CD4-positive, alpha-beta T cell treated with Interleukin-4 for 4 hours (primary cell): ENCODE results near the gene ZNF710.

Experiments used
- DNase-seq: peaks from one replicate; pipeline ENCODE4 v3.0.0-alpha.2; 2020

ZNF710 gene

GRCh38 chr15:90040618-90041017 is 39.5 kb downstream of the ZNF710 start:
- no peak for DNase-seq

- no peak for DNase-seq
Measured at GRCh38 chr15:90042356-90042755, 41.2 kb downstream of the ZNF710 start.

GRCh38 chr15:90042766-90043529 is 41.8 kb downstream of the ZNF710 start:
- no peak for DNase-seq

GRCh38 chr15:90043530-90044010 is 42.4 kb downstream of the ZNF710 start:
- DNase-seq, result no peak

- no peak for DNase-seq
Measured at GRCh38 chr15:90044191-90044590, 43.1 kb downstream of the ZNF710 start.

GRCh38 chr15:90044916-90045371 is 43.8 kb downstream of the ZNF710 start:
- no peak for DNase-seq

- DNase-seq, result no peak
Measured at GRCh38 chr15:90046289-90046688, 45.2 kb downstream of the ZNF710 start.

- no peak for DNase-seq
Measured at GRCh38 chr15:90046911-90047392, 45.8 kb downstream of the ZNF710 start.

- no peak for DNase-seq
Measured at GRCh38 chr15:90047956-90048575, 46.9 kb downstream of the ZNF710 start.

GRCh38 chr15:90049030-90049429 is 47.9 kb downstream of the ZNF710 start:
- DNase-seq, result no peak

- DNase-seq, result no peak
Measured at GRCh38 chr15:90049666-90050604, 48.8 kb downstream of the ZNF710 start.

GRCh38 chr15:90051874-90052273 is 50.8 kb downstream of the ZNF710 start:
- DNase-seq, result no peak

GRCh38 chr15:90053685-90054466 is 52.8 kb downstream of the ZNF710 start:
- no peak for DNase-seq

- no peak for DNase-seq
Measured at GRCh38 chr15:90054618-90055097, 53.5 kb downstream of the ZNF710 start.

GRCh38 chr15:90055182-90055581 is 54.1 kb downstream of the ZNF710 start:
- no peak for DNase-seq

- DNase-seq, result no peak
Measured at GRCh38 chr15:90056529-90056928, 55.4 kb downstream of the ZNF710 start.

GRCh38 chr15:90058308-90058707 is 57.2 kb downstream of the ZNF710 start:
- no peak for DNase-seq

GRCh38 chr15:90058775-90059174 is 57.7 kb downstream of the ZNF710 start:
- DNase-seq, result no peak

GRCh38 chr15:90059208-90059985 is 58.3 kb downstream of the ZNF710 start:
- DNase-seq, result peak; percentile 76

- no peak for DNase-seq
Measured at GRCh38 chr15:90060797-90061196, 59.7 kb downstream of the ZNF710 start.

GRCh38 chr15:90062023-90062442 is 60.9 kb downstream of the ZNF710 start:
- DNase-seq, result peak; percentile 26
